ENCODE results near the gene CH25H.
"Not testable (repeated sequence)": the region's sequence is repeated elsewhere in the genome, so short reads cannot be mapped to it uniquely, and the experiment has no call there.

Gene CH25H

GRCh38 chr10:89250865-89251408 is 43.8 kb upstream of the CH25H start:
- H3K27ac ChIP-seq: peak overlapping the region; percentile 72
- ChIA-PET POLR2A (ENCODE audit: low non-redundant PET) (interaction anchor here (0.9 kb wide), 1 partner anchor 224 kb away, joined by 3 read pairs; no protein-coding TSS in a partner anchor), CTCF (interaction anchor here (0.5 to 1.3 kb wide), 6 partner anchors 20 to 297 kb away, joined by 3 to 5 read pairs (median 3); no protein-coding TSS in a partner anchor)
- DNase-seq (ENCODE audit: low spot score): no peak
- no peak for TF ChIP-seq CTCF (conservative IDR thresholded peaks at IDR 0.05; ENCODE audit: low read depth)

GRCh38 chr10:89248990-89249389 is 41.9 kb upstream of the CH25H start:
- TF ChIP-seq CTCF (conservative IDR thresholded peaks at IDR 0.05; ENCODE audit: low read depth): no peak
- ChIA-PET CTCF (interaction anchor here (0.6 kb wide), 2 partner anchors 47 to 269 kb away, joined by 3 to 5 read pairs; no protein-coding TSS in a partner anchor), POLR2A (ENCODE audit: low non-redundant PET) (no interaction called here)
- no peak overlapping the region for H3K27ac ChIP-seq
- no peak for DNase-seq (ENCODE audit: low spot score)

- POLR2A ChIA-PET (ENCODE audit: low non-redundant PET); DNase-seq (ENCODE audit: low spot score); H3K27ac ChIP-seq: not testable (repeated sequence)
- CTCF ChIA-PET: interaction anchor here (0.6 kb wide), 1 partner anchor 24 kb away, joined by 8 read pairs; no protein-coding TSS in a partner anchor
Observed at GRCh38 chr10:89247623-89248022, 40.5 kb upstream of the CH25H start.

- TF ChIP-seq CTCF (conservative IDR thresholded peaks at IDR 0.05; ENCODE audit: low read depth): no peak
- POLR2A ChIA-PET (ENCODE audit: low non-redundant PET): no interaction called here
- no peak overlapping the region for H3K27ac ChIP-seq
- CTCF ChIA-PET: interaction anchor here (0.9 kb wide), 1 partner anchor 146 kb away, joined by 3 read pairs; no protein-coding TSS in a partner anchor
- DNase-seq (ENCODE audit: low spot score): no peak
Observed at GRCh38 chr10:89245802-89246201, 38.7 kb upstream of the CH25H start.

GRCh38 chr10:89242840-89243568 is 35.9 kb upstream of the CH25H start:
- no peak overlapping the region for H3K27ac ChIP-seq
- no peak for DNase-seq (ENCODE audit: low spot score)
- TF ChIP-seq CTCF (conservative IDR thresholded peaks at IDR 0.05; ENCODE audit: low read depth): no peak
- POLR2A ChIA-PET (ENCODE audit: low non-redundant PET): no interaction called here
- CTCF ChIA-PET: no interaction called here

- no peak for TF ChIP-seq CTCF (conservative IDR thresholded peaks at IDR 0.05; ENCODE audit: low read depth)
- H3K27ac ChIP-seq: no peak overlapping the region
- ChIA-PET POLR2A (ENCODE audit: low non-redundant PET) (no interaction called here), CTCF (no interaction called here)
- no peak for DNase-seq (ENCODE audit: low spot score)
Observed at GRCh38 chr10:89242345-89242684, 35.2 kb upstream of the CH25H start.
